ENCODE measurements around the gene IER5. TPM values are rescaled to one million over a fixed set of nuclear protein-coding genes. Genes with fewer than 3 reads are reported as not detected.

IER5 gene
- total RNA-seq, 1 experiment from 2014 or later: 30.5 TPM

- no peak overlapping the region for H3K4me3 ChIP-seq (replicated peaks in 1 of 2; ENCODE audit: low read depth in 1 of 2, low read length in 2 of 2)
- no peak for DNase-seq (ENCODE audit: low read depth, low spot score)
- H3K36me3 ChIP-seq (ENCODE audit: control insufficient read depth in 1 of 2, insufficient read depth in 2 of 2, low read length in 2 of 2): no peaks in the 10 kb centered on the region
- no peak overlapping the region for H3K4me2 ChIP-seq (ENCODE audit: low read length)
- ChIA-PET RAD21 (ENCODE audit: low non-redundant PET in 1 of 2, low total read pairs in 2 of 2, uncharacterized antibody in 2 of 2, unreplicated experiment in 2 of 2) (no interaction called here), POLR2A (interaction anchor here (0.6 kb wide), 1 partner anchor 25 kb away, joined by 4 read pairs; no protein-coding TSS in a partner anchor), CTCF (no interaction called here)
- no peaks in the 10 kb centered on the region for H3K27me3 ChIP-seq (ENCODE audit: insufficient read depth, low read length)
- H3K27ac ChIP-seq (ENCODE audit: low read depth, low read length): no peak overlapping the region
- no peaks in the 10 kb centered on the region for H4K20me1 ChIP-seq (ENCODE audit: insufficient read depth)
- H3K4me1 ChIP-seq (ENCODE audit: control insufficient read depth in 1 of 2, insufficient read depth in 2 of 2, low read length in 2 of 2): no peaks in the 10 kb centered on the region
- intact Hi-C loops (cut with micrococcal nuclease): no loop called here
- ATAC-seq: no peak
- H3K9ac ChIP-seq (ENCODE audit: low read length): no peak overlapping the region
- H3K79me2 ChIP-seq (ENCODE audit: insufficient read depth, low read length): no peaks in the 10 kb centered on the region
- H2AFZ ChIP-seq (ENCODE audit: low read depth, low read length, poor library complexity, severe bottlenecking): no peak overlapping the region
- TF ChIP-seq, protein P1, sequence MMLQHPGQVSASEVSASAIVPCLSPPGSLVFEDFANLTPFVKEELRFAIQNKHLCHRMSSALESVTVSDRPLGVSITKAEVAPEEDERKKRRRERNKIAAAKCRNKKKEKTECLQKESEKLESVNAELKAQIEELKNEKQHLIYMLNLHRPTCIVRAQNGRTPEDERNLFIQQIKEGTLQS (IDR thresholded peaks at IDR 0.05): no peak
- TF ChIP-seq RAD21 (IDR thresholded peaks at IDR 0.05; ENCODE audit: low read depth) (no peak), SIN3A (IDR thresholded peaks at IDR 0.05; ENCODE audit: low read depth) (no peak), REST (IDR thresholded peaks at IDR 0.05; ENCODE audit: low read depth) (no peak), JUND (IDR thresholded peaks at IDR 0.05) (no peak), POLR2AphosphoS5 (IDR thresholded peaks at IDR 0.05; ENCODE audit: low read depth, low read length) (no peak), EZH2 (IDR thresholded peaks at IDR 0.05) (no peak), CEBPB (IDR thresholded peaks at IDR 0.05; ENCODE audit: low read depth) (no peak), YY1 (IDR thresholded peaks at IDR 0.05; ENCODE audit: extremely low read depth, insufficient replicate concordance, low read depth, low read length) (no peak), SP1 (IDR thresholded peaks at IDR 0.05; ENCODE audit: low read depth) (no peak), CBX3 (IDR thresholded peaks at IDR 0.05; ENCODE audit: low read depth) (no peak), EGR1 (IDR thresholded peaks at IDR 0.05; ENCODE audit: low read depth) (no peak), ZNF274 (IDR thresholded peaks at IDR 0.05; ENCODE audit: low read depth, low read length) (no peak), ELF1 (IDR thresholded peaks at IDR 0.05; ENCODE audit: borderline replicate concordance, low read depth) (no peak)
- TF ChIP-seq, protein P2, sequence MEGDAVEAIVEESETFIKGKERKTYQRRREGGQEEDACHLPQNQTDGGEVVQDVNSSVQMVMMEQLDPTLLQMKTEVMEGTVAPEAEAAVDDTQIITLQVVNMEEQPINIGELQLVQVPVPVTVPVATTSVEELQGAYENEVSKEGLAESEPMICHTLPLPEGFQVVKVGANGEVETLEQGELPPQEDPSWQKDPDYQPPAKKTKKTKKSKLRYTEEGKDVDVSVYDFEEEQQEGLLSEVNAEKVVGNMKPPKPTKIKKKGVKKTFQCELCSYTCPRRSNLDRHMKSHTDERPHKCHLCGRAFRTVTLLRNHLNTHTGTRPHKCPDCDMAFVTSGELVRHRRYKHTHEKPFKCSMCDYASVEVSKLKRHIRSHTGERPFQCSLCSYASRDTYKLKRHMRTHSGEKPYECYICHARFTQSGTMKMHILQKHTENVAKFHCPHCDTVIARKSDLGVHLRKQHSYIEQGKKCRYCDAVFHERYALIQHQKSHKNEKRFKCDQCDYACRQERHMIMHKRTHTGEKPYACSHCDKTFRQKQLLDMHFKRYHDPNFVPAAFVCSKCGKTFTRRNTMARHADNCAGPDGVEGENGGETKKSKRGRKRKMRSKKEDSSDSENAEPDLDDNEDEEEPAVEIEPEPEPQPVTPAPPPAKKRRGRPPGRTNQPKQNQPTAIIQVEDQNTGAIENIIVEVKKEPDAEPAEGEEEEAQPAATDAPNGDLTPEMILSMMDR (IDR thresholded peaks at IDR 0.05 in 2 of 3, conservative IDR thresholded peaks at IDR 0.05 in 1 of 3; ENCODE audit: borderline replicate concordance in 1 of 3, insufficient read depth in 1 of 3, low read depth in 2 of 3, low read length in 2 of 3): no peak
- TF ChIP-seq, protein P3, sequence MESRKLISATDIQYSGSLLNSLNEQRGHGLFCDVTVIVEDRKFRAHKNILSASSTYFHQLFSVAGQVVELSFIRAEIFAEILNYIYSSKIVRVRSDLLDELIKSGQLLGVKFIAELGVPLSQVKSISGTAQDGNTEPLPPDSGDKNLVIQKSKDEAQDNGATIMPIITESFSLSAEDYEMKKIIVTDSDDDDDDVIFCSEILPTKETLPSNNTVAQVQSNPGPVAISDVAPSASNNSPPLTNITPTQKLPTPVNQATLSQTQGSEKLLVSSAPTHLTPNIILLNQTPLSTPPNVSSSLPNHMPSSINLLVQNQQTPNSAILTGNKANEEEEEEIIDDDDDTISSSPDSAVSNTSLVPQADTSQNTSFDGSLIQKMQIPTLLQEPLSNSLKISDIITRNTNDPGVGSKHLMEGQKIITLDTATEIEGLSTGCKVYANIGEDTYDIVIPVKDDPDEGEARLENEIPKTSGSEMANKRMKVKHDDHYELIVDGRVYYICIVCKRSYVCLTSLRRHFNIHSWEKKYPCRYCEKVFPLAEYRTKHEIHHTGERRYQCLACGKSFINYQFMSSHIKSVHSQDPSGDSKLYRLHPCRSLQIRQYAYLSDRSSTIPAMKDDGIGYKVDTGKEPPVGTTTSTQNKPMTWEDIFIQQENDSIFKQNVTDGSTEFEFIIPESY (IDR thresholded peaks at IDR 0.05; ENCODE audit: extremely low read depth, insufficient replicate concordance, low read length): no peak
- H3K9me3 ChIP-seq (ENCODE audit: control insufficient read depth in 1 of 2, insufficient read depth in 1 of 2, low read depth in 1 of 2, low read length in 2 of 2): peaks cover 0 to 6% of the 10 kb centered on the region in 2 experiments; a peak in 1 of 4 replicates
- H3K9me2 ChIP-seq (ENCODE audit: insufficient read depth): no peaks in the 10 kb centered on the region
- no TSS peak for BruUV-seq (replicated peaks)
These were observed 24.4 kb upstream of the IER5 start for GRCh38 chr1:181064011-181064623.
